ENCODE measurements around the gene AHNAK2.
A peak's percentile ranks its signal among the peaks of the same experiment; 100 is the strongest.
"Not testable (repeated sequence)": the region's sequence is repeated elsewhere in the genome, so short reads cannot be mapped to it uniquely, and the experiment has no call there.

The AHNAK2 gene

GRCh38 chr14:104977681-104978653 is at the start of gene AHNAK2:
TSS of gene AHNAK2 (minus strand) at chr14:104978374. CDS start at chr14:104978237, 137 bp downstream.
- no peak for DNase-seq

DNA sequence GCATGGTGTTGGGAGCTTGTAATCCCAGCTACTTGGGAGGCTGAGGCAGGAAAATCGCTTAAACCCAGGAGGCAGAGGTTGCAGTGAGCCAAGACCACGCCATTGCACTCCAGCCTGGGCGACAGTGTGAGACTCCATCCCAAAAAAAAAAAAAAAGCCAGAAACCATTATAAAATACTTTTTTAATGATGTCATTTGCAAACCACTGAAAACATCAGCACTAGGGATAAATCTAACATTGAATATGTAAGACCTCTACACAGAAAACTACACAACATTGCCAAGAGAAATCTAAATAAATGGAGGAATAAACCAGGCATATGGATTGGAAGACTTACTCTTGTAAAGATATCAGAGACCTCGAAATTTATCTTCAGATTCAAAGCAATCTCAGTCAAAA is 49.5 kb upstream of the AHNAK2 start:
- not testable (repeated sequence) for DNase-seq

DNA sequence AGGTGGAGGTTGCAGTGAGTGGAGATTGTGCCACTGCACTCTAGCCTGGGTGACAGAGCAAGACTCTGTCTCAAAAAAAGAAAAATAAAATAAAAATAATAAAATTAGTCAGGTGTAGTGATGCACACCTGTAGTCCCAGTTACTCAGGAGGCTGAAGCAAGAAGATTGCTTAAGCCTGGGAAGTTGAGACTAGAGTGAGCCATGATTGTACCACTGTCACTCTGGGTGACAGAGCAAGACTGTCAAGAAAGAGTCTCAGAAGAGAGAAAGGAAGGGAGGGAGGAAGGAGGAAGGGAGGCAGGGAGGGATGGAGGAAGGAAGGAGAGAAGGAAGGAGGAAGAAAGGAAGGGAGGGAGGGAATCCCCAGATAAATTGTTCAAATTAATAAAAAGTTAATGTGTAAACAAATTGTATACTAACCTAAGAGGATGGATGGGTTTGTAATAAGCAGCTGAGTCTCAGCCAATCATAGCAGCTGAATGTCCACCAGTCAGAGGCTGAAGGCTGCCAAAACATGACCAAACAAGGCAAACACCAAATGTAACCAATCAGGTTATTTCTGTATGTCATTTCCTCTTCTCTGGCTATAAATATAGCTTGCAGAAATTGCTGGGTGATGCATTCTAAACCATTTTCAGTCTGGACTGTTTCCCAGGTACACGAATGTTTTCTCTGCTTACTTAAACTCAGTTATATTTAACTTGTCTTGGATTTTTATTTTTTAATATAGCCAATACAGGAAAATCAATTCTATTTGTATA is 48.8 kb upstream of the AHNAK2 start:
- no peak for DNase-seq

DNA sequence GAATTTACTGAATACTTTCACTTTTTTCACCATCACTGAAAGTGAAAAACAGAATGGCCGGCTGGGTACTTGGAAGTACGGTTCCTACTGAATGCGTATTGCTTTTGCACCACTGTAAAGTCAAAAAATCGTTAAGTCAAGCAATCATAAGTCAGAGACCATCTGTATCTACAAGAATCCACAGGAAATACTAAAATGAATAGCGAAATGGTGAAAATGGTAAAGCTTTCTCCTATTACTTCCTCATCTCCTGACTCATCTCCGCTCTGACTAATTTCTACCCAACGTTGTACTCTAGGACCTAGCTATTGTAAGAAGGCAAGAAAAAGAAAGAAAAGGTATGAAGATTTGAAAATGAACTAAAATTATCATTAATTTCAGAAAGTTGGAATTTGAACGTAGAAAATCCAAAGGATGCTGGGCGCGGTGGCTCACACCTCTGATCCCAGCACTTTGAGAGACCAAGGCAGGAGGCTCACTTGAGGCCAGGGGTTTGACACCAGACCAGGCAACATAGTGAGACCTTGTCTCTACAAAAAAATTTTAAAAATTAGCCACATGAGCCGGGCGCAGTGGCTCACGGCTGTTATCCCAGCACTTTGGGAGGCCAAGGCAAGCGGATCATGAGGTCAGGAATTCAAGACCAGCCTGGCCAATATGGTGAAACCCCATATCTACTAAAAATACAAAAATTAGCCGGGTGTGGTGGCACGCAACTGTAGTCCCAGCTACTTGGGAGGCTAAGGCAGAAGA is 48.0 kb upstream of the AHNAK2 start:
- no peak for DNase-seq

GRCh38 chr14:105025429-105025828 is 47.3 kb upstream of the AHNAK2 start:
- DNase-seq: no peak

DNA sequence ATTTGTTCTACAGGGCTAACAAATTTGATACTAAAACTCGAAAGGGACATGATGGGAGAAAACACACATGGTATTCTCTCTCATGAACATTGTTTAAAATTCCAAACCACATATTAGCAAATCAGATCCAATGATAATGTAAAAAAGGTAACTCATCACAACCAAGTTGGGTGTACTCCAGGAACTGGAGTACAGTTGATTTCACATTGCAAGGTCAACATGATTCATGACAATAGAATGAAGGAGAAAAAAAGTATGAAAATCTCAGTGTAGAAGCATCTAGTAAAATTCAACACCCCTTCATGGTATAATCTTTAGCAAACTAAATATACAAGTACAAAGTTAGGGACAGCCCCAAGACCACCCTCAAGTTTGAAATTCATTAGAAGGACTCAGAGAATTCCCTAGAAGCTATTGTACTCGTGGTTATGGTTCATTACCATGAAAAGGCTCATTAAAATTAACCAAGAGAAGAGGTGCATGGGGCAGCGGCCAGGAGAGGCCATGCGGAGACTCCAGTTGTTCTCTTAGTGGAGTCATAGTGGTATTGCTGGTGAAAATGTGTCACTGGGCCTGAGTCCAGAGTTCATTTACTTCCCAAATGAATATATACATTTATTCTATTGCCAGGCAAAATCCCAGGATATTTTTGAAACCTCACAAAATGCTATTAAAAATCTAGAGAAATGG is 45.8 kb upstream of the AHNAK2 start:
- no peak for DNase-seq

DNA sequence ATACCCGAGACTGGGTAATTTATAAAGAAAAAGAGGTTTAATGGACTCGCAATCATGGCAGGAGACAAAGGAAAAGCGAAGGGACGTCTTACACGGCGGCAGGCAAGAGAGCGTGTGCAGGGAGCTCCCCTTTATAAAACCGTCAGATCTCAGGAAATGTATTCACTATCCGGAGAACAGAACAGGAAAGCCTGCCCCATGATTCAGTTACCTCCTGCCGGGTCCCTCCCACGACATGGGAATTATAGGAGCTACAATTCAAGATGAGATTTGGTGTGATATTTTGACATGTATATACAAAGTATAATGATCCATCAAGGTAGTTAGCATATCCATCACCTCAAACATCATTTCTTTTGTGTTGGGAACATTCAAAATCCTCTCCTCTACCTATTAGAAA is 45.0 kb upstream of the AHNAK2 start:
- DNase-seq: no peak

GRCh38 chr14:105022276-105022670 is 44.1 kb upstream of the AHNAK2 start:
- DNase-seq: no peak

DNA sequence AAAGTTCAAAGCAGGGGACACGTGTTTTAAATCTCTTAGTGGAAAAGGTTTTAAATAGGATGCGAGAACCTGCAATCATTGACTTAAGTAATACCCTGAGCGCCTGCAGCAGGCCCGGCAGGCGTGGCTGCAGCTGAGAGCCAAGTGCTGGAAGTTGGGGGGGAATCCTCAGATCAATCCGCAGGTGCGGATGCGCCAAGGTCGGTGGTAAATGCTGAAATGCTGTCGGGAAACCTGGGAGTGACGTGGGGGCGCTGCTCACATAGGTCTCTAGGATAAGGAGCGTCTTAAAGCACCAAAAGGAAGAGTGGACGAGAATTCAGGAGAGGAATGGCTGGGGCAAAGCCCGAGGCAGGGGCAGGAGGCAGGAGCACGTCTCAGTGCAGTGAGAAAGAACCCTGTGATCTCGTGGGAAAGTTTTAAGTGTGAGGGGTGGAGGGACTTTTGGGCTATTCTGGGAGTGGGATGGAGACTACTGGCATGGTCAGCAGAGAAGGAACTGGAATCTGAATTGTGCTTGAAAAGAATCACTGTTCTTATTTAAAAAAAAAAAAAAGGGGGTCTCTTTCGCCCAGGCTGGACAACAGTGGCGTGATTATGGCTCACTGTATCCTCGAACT is 43.6 kb upstream of the AHNAK2 start:
- DNase-seq: peak; percentile 80

GRCh38 chr14:105020815-105021655 is 42.9 kb upstream of the AHNAK2 start, which contains the start of gene CDCA4:
TSS of gene CDCA4 (minus strand) at chr14:105021083. CDS start at chr14:105011929, 9,154 bp downstream.
- DNase-seq: peak; percentile 84

DNA sequence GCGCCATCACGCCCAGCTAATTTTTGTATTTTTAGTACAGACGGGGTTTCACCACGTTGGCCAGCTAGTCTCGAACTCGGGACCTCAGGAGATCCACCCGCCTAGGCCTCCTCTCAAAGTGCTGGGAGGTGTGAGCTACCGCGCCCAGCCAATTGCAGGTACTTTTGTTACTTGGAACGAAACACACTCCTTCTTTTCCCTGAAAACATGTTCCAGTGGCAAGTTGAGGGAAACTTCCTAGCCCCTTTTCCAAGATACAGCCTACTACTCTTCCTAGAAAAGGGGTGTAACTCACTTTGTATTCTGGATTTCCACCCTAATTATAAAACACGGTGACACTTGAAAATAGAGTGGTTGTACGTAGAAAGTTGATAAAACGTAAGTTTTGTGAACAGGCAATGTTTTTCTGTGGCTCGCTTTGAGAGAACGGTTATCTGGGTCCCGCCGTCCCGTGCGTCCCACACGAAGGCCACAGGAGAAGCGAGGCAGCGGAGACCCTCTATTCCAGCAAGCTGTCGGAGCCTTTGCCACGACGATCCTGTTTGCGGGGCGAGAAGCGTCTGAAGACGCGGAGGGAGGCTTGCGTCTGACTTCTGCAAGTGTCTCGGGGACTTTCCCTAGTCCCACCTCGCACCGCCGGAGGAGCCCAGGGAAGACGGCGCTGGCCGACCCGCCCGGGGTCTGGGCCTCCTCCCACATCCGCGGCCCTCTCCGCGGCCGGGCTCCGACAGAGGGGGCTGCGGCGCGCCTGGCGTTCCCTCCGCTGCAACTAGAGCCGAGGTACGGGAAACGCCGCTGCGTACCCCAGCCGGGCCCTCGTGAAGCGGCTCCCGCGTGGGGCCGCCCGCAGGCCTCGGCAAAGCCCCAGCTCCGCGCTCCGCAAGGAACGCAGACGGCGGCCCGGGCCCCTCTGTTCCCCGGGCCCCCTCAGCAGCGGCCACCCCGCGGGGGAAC is 42.0 kb upstream of the AHNAK2 start:
- DNase-seq: no peak

DNA sequence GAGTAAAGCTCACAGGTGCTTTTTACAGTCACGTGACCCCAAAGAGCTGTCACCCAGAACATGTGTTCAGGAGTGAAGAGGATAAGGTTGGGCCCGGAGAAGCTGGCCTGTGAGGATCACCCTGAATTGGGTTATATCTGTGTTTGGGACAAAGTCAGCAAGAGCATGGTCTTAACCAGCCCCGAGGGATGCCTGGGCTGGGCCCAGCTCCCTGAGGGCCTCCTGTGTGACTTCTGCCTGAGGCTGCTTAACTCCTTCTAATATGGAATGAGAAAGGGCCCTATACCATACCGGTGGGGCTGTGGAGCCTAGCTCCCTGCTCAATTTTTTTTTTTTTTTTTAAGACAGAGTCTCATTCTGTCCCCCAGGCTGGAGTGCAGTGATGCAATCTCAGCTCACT is 40.2 kb upstream of the AHNAK2 start:
- DNase-seq: no peak

DNA sequence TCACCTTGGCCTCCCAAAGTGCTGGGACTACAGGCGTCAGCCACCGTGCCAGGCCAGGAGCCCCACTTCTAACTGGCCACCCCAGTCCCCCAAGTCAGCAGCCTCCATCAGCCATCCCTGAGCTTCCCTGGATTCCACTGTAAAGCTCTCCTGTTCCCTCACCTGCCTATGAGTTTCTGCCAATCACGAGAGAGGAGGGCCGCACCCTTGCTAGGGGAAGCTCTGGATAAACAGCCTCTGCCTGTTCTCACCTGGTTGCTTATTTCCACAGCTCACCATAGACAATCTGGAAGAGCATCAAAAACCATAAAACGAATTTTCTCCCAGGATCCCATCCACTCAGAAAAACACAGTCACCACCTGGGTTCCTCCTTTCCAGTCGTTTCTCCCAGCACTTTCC is 37.7 kb upstream of the AHNAK2 start:
- no peak for DNase-seq

- DNase-seq: no peak
These were observed 37.1 kb upstream of the AHNAK2 start for GRCh38 chr14:105015242-105015641.

- no peak for DNase-seq
These were observed 36.5 kb upstream of the AHNAK2 start for GRCh38 chr14:105014631-105015030.

GRCh38 chr14:105014032-105014431 is 35.9 kb upstream of the AHNAK2 start:
- no peak for DNase-seq

GRCh38 chr14:105013150-105013785 is 35.1 kb upstream of the AHNAK2 start:
- no peak for DNase-seq

DNA sequence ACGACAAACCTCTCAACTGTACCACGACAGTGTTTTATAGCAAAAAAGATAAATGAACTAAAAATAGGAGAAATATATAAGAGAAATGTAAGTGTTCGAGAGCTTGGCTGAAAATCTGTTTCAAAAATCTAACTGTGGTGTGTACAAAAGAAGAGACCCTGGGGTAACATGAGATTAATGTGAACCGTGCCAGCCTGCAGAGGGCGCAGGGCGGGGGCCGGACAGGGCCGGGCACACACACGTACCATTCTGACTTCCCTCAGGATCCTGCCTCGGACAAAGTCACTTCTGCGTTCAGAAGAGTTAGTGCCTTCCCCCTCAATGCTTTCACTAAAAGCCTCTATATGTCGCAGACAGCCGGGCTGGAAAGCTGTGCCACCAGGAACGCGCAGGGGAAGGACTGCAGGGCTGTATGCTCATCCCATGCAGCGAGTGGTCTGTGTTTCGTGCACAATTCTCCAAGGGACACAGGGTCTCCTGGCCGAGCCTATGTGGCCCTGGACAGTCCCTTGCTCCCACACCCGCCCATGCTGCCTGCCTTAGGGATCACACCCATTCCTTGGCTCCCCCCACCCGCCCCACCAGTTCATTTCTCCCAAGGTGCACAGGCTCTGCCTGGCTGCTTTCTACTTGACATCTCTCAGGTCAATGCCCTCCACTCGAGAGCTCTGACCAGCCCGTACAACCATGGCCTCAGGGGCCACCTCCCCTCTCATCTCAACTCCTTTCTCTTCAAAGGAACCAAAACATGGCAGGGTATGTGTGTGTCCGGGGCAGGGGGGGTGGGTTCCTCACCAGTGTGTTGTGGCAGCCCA is 34.2 kb upstream of the AHNAK2 start:
- no peak for DNase-seq
